ENCODE results near the gene EIF4E3. TPM values are rescaled to one million over a fixed set of nuclear protein-coding genes. Genes with fewer than 3 reads are reported as not detected.
A peak's percentile ranks its signal among the peaks of the same experiment; 100 is the strongest.

Gene EIF4E3
- total and polyA plus RNA-seq, 10 donors, result 5.0 to 52.3 (median 37.3) TPM

DNA sequence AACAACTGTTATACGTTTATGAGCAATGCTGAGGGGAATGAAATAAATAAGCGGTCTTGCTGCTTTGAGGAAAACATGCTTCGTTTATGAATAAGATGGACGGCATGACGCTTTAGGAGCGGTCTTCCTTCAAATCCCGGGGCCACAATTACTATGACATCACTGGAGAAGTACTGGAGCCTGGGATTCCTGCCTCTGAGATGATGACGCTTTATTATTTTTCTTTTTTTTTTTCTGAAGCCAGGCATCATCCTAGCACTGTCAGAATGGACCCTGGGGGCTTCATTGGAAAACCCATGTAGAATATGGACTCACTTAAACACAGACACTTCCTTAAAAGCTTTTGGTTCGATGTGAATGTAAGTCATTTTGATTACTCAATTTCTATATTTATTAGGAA lies 89.2 kb downstream of the EIF4E3 start:
- no peak overlapping the region for H3K4me3 ChIP-seq
- no peak overlapping the region for H3K27ac ChIP-seq
- no peaks in the 10 kb centered on the region for H3K9me3 ChIP-seq
- no peaks in the 10 kb centered on the region for H3K36me3 ChIP-seq
- no peaks in the 10 kb centered on the region for H3K27me3 ChIP-seq (replicated peaks in 1 of 7)
- H3K4me1 ChIP-seq, result peaks cover 0 to 9% (median 0%) of the 10 kb centered on the region in 6 donors
- intact Hi-C loops (cut with DNase I; ENCODE audit: low total_unique reads), result no loop called here
- TF ChIP-seq, protein P1, sequence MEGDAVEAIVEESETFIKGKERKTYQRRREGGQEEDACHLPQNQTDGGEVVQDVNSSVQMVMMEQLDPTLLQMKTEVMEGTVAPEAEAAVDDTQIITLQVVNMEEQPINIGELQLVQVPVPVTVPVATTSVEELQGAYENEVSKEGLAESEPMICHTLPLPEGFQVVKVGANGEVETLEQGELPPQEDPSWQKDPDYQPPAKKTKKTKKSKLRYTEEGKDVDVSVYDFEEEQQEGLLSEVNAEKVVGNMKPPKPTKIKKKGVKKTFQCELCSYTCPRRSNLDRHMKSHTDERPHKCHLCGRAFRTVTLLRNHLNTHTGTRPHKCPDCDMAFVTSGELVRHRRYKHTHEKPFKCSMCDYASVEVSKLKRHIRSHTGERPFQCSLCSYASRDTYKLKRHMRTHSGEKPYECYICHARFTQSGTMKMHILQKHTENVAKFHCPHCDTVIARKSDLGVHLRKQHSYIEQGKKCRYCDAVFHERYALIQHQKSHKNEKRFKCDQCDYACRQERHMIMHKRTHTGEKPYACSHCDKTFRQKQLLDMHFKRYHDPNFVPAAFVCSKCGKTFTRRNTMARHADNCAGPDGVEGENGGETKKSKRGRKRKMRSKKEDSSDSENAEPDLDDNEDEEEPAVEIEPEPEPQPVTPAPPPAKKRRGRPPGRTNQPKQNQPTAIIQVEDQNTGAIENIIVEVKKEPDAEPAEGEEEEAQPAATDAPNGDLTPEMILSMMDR (IDR thresholded peaks at IDR 0.05 in 8 of 11, conservative IDR thresholded peaks at IDR 0.05 in 3 of 11), result no peak
- no peak for TF ChIP-seq POLR2A (IDR thresholded peaks at IDR 0.05)
- TF ChIP-seq POLR2AphosphoS5 (IDR thresholded peaks at IDR 0.05), result no peak
- no peak for DNase-seq
- 89 to 94% (median 90%) methylated on average over 9 of the region's 9 CpGs for WGBS, 5 donors

DNA sequence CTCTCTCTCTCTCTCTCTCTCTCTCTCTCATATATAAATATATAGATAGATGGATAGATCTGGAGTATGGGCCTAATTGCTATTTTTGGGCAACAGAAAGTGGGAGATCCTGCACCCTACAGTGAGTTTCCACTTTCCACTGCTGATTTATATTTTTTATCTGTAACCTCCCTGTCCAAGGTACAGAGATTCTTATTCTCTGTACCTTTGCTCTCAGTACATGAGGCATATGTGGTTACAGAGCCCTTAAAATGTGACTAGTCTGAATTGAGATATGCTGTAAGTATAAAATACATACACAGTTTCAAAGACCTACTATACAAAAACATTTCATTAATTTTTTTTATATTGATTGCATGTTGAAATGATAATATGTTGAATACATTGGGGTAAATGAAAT lies 90.5 kb downstream of the EIF4E3 start:
- Histone ChIP-seq H3K27me3 (replicated peaks in 1 of 7) (no peaks in the 10 kb centered on the region), H3K36me3 (no peaks in the 10 kb centered on the region), H3K9me3 (no peaks in the 10 kb centered on the region), H3K4me3 (no peak overlapping the region), H3K4me1 (peaks cover 0 to 4% (median 0%) of the 10 kb centered on the region in 6 donors), H3K27ac (no peak overlapping the region)
- no peak for DNase-seq
- intact Hi-C loops (cut with DNase I; ENCODE audit: low total_unique reads), result no loop called here
- no peak for TF ChIP-seq POLR2AphosphoS5 (IDR thresholded peaks at IDR 0.05)
- TF ChIP-seq, protein P1 (IDR thresholded peaks at IDR 0.05 in 8 of 11, conservative IDR thresholded peaks at IDR 0.05 in 3 of 11), result no peak
- no peak for TF ChIP-seq POLR2A (IDR thresholded peaks at IDR 0.05)

DNA sequence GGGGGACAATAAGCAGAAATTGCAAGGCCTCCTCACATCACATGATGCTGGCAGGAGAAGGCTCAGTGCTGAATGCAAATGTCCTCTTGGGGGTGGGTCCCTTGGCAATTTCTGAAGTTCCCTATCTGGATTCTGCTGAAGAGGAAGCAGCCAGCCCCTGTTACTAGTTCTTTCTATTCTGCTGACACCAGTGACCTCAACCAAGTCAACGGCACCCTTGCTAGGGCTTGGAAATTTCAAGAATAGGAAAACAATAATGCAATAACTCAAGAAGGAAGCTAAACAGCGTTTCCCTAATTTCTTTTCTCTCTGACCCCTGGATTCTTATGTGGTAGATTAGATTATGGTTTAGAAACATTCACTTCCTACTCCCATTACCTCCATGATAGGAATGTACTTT lies 95.5 kb downstream of the EIF4E3 start:
- DNase-seq, result no peak
- H3K9me3 ChIP-seq, result peaks cover 0 to 5% (median 0%) of the 10 kb centered on the region in 8 donors
- H3K36me3 ChIP-seq, result no peaks in the 10 kb centered on the region
- H3K27me3 ChIP-seq (replicated peaks in 1 of 7), result no peaks in the 10 kb centered on the region
- 18 to 42% (median 28%) methylated on average over 2 of the region's 2 CpGs for WGBS, 5 donors
- H3K4me1 ChIP-seq, result peaks cover 0 to 13% (median 0%) of the 10 kb centered on the region in 6 donors
- intact Hi-C loops (cut with DNase I; ENCODE audit: low total_unique reads), result no loop called here
- peak overlapping the region in 3 of 8 donors; percentile 8 to 62 (median 21) for H3K27ac ChIP-seq
- TF ChIP-seq POLR2A (IDR thresholded peaks at IDR 0.05) (no peak), POLR2AphosphoS5 (IDR thresholded peaks at IDR 0.05) (no peak)
- TF ChIP-seq, protein P1 (IDR thresholded peaks at IDR 0.05 in 8 of 11, conservative IDR thresholded peaks at IDR 0.05 in 3 of 11), result no peak
- H3K4me3 ChIP-seq, result no peak overlapping the region

DNA sequence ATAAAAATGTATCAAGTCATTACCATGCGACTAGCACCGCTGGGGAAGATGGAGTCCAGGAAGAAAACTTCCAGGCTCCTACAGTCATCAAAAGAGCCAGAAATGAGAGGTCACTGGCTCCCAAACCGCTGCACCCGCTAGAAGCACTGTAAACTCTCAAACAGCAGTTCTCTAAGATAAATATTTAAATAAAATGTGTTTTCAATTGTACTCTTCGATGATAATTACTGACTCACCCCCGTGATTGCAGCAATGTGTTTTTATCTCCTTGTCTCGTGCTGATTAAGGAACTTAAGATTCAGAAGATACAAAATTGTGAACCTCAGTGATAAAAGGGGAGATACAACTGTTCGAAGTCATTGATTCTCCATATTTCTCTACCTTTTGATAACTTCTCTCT lies 95.9 kb downstream of the EIF4E3 start:
- TF ChIP-seq, protein P1 (IDR thresholded peaks at IDR 0.05 in 8 of 11, conservative IDR thresholded peaks at IDR 0.05 in 3 of 11), result no peak
- no peak for TF ChIP-seq POLR2AphosphoS5 (IDR thresholded peaks at IDR 0.05)
- TF ChIP-seq POLR2A (IDR thresholded peaks at IDR 0.05), result no peak

More for the DNA sequence above, 95.9 kb downstream of the EIF4E3 start:
- H3K36me3 ChIP-seq, result no peaks in the 10 kb centered on the region
- peak overlapping the region in 3 of 8 donors; percentile 8 to 62 (median 21) for H3K27ac ChIP-seq
- WGBS, 5 donors, result 72 to 87% (median 78%) methylated on average over 8 of the region's 8 CpGs
- no peak for DNase-seq
- H3K9me3 ChIP-seq, result peaks cover 0 to 5% (median 0%) of the 10 kb centered on the region in 8 donors
- H3K4me1 ChIP-seq, result peaks cover 0 to 13% (median 0%) of the 10 kb centered on the region in 6 donors
- H3K27me3 ChIP-seq (replicated peaks in 1 of 7), result no peaks in the 10 kb centered on the region
- intact Hi-C loops (cut with DNase I; ENCODE audit: low total_unique reads), result no loop called here
- H3K4me3 ChIP-seq, result no peak overlapping the region

Data from spleen (tissue), 11 donors.